Lung microvascular endothelial cell (primary cell): Measurements from ENCODE around the gene BAZ1B. TPM values are rescaled to one million over a fixed set of nuclear protein-coding genes. Genes with fewer than 3 reads are reported as not detected.
"Not testable (repeated sequence)": the region's sequence is repeated elsewhere in the genome, so short reads cannot be mapped to it uniquely, and the experiment has no call there.

Source experiments
- DNase-seq, 2 donors: peaks; one replicate each; pipeline versions ENCODE4 v3.0.0 to v3.0.0-alpha.2; 2010; ENCODE audit warnings: low read depth in 2 of 2
- total RNA-seq: library from RNA; depleted of rRNA; stranded (reverse); fragments of >200 nt; gene quantifications from 2 replicates; pipeline ENCODE4 v1.2.1, GENCODE V29; 2014

The BAZ1B gene
- total RNA-seq, 1 donor from 2014 or later, result 34.1 TPM

GRCh38 chr7:73429215-73429614 is 92.9 kb downstream of the BAZ1B start:
- DNase-seq, result no peak

- no peak for DNase-seq
Observed at GRCh38 chr7:73427902-73428787, 93.9 kb downstream of the BAZ1B start.

GRCh38 chr7:73426016-73426415 is 96.1 kb downstream of the BAZ1B start:
- DNase-seq, result no peak

- no peak for DNase-seq
Observed at GRCh38 chr7:73425356-73425983, 96.6 kb downstream of the BAZ1B start.

- no peak for DNase-seq
Observed at GRCh38 chr7:73424489-73424885, 97.6 kb downstream of the BAZ1B start.

GRCh38 chr7:73423519-73424488 is 98.3 kb downstream of the BAZ1B start:
- peak in 1 of 2 donors; percentile 84 for DNase-seq

GRCh38 chr7:73420610-73421009 is 101.5 kb downstream of the BAZ1B start:
- peak in 1 of 2 donors; percentile 53 for DNase-seq

- DNase-seq, result peak; percentile 64 to 99
Observed at GRCh38 chr7:73420016-73420415, 102.1 kb downstream of the BAZ1B start.

GRCh38 chr7:73418113-73418703 is 103.9 kb downstream of the BAZ1B start:
- no peak for DNase-seq

GRCh38 chr7:73410541-73411131 is 111.5 kb downstream of the BAZ1B start:
- DNase-seq, result peak; percentile 23 to 65

GRCh38 chr7:73404860-73405259 is 117.2 kb downstream of the BAZ1B start:
- not testable (repeated sequence) for DNase-seq

- peak; percentile 74 to 81 for DNase-seq
Observed at GRCh38 chr7:73399185-73400050, 122.7 kb downstream of the BAZ1B start.

GRCh38 chr7:73397521-73398281 is 124.4 kb downstream of the BAZ1B start:
- peak in 1 of 2 donors; percentile 47 for DNase-seq

GRCh38 chr7:73395538-73396503 is 126.3 kb downstream of the BAZ1B start:
- DNase-seq, result no peak

- no peak for DNase-seq
Observed at GRCh38 chr7:73394422-73394821, 127.7 kb downstream of the BAZ1B start.

- no peak for DNase-seq
Observed at GRCh38 chr7:73391396-73391795, 130.7 kb downstream of the BAZ1B start.
